ENCODE data around the gene KIF6.
"Not testable (repeated sequence)": the region's sequence is repeated elsewhere in the genome, so short reads cannot be mapped to it uniquely, and the experiment has no call there.

Gene KIF6

DNA sequence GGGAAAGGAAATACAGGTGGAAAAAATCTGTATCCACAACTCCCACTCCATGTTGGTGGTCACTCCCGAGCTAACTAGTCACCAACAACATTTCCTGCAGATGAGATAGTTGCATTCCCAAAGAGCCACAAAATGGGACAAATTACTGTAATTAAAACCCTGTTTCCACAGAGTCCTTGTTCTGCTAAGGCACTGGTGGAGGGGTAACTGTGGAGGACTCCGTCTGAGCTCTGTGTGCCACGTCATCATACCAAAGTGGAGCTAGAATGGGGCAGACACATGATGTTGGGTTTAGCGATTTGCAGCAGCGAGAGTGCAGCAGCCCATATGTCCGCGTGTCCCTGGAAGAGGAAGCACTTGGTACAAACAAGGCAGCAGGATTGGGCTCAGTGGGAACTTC is 230.2 kb downstream of the KIF6 start:
- no peak for DNase-seq

GRCh38 chr6:39493777-39494176 is 231.4 kb downstream of the KIF6 start:
- DNase-seq, result no peak

DNA sequence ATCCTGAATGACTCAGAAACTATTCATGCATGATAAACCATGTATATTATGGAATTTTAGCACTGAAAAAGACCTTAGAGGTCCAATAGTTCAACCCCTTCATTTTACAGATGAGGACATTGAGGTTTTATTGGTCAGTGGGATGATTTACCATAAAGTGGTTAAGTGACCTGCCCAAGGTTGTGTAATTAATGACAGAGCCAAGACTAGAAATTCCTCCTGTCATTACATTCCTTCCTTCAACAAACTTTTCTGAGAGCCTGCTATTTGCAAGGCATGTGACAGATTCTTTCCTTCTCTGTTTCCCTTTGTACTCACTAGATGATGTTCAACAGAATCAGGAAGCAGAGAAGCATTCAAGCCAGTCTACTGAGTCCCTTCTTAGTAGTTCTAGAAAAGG is 232.0 kb downstream of the KIF6 start:
- DNase-seq, result no peak

GRCh38 chr6:39490108-39490507 is 235.1 kb downstream of the KIF6 start:
- no peak for DNase-seq

GRCh38 chr6:39488255-39488879 is 236.8 kb downstream of the KIF6 start:
- no peak for DNase-seq

- DNase-seq, result no peak
Measured at GRCh38 chr6:39484276-39484675, 240.9 kb downstream of the KIF6 start.

GRCh38 chr6:39479819-39480218 is 245.4 kb downstream of the KIF6 start:
- DNase-seq, result not testable (repeated sequence)

DNA sequence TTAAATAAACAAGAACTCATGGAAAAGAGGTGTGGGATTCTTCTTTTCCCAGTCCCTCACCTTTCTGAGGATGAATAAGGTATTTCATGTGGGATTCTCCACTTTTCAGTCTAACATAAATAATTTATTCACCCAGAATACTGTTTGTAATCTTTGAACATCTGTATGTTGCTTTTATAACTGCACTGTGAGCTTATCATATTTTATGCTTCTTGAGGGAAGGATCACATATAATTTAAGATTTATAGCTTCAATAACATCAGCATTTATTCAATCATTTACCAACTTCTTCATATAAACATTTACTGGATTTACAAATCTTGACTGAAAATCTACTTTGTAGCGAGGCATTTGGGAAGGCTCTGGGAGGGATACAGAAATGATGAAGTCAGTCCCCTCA is 248.5 kb downstream of the KIF6 start:
- DNase-seq, result no peak

DNA sequence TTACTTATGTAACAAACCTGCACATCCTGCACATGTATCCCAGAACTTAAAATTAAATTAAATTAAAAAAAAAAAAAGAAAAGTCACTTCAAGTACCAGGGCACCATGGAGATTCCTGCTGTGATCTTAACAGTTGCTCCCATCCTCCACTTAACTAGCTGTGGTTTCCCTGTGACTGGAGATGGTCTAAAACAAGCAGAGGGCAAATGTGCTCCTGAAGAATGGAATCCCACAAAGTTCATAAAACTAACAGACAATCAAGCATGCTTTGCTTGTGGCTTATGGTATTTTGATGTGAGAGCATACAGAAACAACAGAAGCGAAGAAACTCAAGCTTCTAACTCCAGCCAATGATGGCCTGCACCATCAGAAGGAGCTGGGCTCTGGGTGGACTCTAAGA is 249.1 kb downstream of the KIF6 start:
- no peak for DNase-seq

DNA sequence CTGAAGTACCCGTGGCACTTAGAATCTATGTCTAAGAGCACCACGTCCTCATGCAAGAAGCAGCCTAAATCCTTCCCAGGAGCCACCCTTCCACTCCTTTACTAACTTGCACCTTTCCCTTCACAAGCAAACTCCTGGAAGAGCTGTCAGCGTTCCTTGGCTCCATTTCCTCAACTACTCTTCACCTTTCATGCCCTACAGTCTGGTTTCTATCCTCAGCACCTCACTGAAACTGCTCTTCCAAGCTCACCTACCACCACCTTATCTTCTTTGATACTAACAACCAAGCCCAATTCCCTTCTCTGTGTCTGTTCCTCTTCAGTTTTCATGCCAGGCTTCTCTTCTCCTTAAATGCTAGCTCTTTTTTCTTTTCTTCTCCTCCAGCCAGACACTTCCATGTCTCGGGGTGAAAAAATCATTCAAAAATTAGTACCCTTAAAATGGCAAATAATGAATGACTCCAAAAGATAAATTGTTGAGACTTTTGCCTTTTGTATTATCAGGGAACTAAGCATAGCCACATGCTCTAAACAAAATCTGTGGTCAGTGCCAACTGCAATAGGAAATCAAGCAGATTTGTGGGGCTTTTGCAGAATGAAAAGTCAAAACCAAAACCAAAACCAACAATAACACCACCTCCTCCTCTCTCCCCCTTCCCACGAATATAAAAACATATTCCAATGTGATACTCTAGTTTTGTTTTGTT is 253.1 kb downstream of the KIF6 start:
- DNase-seq, result no peak

GRCh38 chr6:39470506-39470905 is 254.7 kb downstream of the KIF6 start:
- DNase-seq, result no peak

DNA sequence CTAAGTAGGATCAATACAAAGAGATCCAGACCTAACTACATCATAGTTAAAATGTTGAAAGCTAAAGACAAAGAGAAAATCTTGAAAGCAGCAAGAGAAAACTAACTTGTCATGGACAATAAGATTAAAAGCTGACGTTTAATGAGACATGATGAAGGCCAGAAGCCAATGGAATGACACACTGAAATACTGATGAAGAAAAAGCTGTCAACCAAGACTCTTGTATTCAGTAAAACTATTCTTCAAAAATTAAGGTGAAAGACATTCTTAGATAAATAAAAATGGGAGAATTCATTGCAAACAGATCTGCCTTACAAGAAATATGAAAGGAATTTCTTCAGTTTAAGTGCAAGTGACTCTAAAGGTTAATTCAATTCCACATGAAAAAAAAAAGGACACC is 256.8 kb downstream of the KIF6 start:
- no peak for DNase-seq

DNA sequence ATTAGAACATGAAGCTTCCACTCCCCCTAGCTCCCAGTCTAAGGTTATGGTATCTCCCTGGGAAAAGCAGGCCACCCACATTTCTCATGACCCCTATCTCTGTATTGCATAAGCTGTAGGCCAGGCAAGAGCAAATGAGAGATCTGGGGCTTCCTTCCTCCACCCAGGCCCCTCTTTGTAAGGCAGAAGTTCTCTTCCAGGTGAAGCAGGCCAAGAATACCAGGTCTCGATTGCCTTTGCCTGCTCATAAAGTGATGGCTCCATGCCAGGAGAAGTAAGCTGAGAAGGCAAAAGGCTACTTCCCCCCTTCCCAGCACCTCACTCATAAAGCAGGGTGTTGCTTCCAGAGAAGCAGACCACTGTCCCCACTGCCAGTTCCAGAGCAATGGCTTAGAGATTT is 258.6 kb downstream of the KIF6 start:
- DNase-seq, result no peak

DNA sequence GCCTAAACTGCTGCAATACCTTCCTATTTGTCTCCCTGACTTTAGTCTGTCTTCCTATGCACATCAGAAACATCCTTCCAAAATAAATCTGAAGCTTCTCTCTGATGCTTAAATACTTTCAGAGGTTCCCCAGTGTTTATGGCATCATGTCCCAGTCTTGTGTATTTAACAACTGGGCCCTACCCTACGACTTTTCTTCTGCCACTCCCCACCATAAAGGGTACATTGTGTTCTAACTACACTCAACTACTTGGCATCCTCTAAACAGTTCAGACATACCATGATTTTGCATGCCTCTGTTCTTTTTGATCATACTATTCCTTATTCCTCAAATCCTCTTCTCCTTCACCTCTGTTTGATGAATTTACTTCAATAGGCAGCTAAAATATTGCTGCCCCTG is 259.7 kb downstream of the KIF6 start:
- DNase-seq, result no peak

GRCh38 chr6:39464067-39464466 is 261.1 kb downstream of the KIF6 start:
- no peak for DNase-seq

DNA sequence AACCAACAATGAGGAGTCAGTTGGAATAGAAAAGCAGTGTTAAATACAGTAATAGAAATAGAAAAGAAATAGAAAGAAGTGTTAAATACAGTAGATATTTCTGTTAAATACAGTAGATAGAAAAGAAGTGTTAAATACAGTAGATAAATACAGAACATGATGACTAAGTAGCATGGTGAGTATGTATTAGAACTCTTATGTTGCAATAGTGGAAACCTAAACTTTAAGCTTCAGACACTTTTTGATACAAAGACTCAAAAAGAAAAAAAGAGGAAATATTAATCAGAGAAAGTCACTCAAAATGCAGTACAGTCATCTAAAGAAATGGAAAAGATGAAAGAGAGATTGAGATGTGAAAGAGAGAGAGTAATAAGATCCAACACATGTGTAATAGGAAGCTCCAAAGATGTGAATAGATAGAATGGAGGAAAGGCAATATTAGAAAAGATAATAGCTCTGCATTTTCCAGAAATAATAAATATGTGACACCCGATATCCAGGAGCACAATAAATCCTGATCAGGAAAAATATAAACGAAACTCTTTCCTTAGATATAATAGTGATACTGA is 271.2 kb downstream of the KIF6 start:
- no peak for DNase-seq

- no peak for DNase-seq
Measured at GRCh38 chr6:39453241-39453640, 272.0 kb downstream of the KIF6 start.

GRCh38 chr6:39452306-39453145 is 272.7 kb downstream of the KIF6 start:
- no peak for DNase-seq

DNA sequence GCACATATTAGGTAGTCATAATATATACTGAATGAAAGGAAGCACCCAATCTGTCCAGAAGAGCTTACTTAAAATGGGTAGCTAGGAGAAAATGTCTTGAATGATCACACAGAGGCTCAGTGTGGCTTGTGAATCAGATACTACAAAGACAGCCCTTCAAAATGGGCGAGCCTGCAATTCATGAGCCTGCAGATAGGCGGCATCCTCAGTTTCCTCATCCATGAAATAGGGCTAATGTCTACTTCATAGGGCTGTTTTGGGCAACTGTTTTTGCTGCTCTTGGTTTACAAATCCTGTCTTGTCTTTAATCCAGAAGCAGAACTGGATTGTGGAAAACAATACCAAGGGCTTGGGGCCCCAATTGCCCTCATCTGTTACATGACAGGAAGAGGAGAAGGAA is 273.4 kb downstream of the KIF6 start:
- no peak for DNase-seq

DNA sequence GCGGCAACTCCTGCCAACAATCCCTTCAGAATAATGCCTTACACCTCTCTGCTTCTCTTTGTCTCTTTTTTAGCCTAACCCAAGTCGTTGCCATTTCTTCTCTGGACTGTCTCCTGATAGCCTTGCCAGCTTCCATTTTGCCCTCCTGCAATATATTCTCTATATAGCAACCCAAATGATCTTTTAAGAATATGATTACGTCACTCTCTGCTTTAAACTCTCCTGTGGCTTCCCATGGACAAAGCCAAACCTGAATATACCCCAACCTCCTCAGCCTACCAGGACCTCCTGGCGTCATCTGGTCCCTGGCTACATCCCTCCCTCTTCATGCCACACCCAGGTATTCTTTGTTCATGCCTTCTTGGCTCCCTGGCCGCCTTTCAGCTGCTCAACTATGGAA is 276.2 kb downstream of the KIF6 start:
- no peak for DNase-seq

DNA sequence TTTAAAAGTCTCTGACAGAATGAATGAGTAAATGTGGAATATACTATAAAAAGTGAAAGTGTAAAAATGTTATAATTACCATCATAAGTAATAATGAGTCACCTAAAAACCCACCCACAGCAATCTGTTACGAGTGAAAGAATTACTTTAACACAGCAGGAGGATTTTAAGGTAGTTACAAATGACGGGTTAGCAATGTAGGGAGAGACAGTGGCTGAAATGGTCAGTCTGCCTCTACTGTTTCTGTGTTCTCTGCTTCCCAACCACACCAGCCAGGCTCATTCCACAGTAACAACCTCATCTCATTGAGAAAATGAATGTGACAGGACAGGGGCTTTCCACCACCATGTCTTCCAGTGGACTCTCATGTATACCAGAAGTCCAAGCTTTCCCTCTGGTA is 278.3 kb downstream of the KIF6 start:
- no peak for DNase-seq

DNA sequence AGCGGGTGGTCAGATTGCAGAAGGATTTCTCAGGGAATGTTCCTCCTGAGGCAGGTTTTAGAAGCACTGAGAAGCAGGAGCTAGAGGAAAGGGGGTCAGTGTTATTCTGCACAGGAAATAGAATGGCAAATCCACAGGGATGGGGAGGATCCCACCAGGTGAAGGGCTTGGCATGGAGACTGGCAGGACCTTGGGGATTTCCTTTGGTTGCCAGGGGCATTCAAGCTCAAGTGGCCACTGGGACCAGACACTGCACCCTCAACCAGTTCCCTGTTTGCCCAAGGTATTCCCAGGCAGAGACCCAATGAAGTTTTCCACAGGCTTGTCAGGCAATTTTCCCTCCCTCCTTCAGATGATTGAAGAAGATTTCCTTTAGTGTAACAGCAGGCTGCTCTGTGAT is 279.5 kb downstream of the KIF6 start:
- no peak for DNase-seq

GRCh38 chr6:39444479-39445019 is 280.7 kb downstream of the KIF6 start:
- no peak for DNase-seq
